GM23338 (cell line): Measurements from ENCODE around the gene NDRG2. TPM values are rescaled to one million over a fixed set of nuclear protein-coding genes. Genes with fewer than 3 reads are reported as not detected.
A peak's percentile ranks its signal among the peaks of the same experiment; 100 is the strongest.

ENCODE experiments used
- ATAC-seq: fragments of 200-7000 bp; cut with Tn5 transposase; 3 replicates; pipeline ENCODE4 v1.9.1; 2020
- DNase-seq: peaks from one replicate; pipeline ENCODE4 v3.0.0-alpha.2; 2015; ENCODE audit warnings: low spot score
- H2AFZ ChIP-seq: fragments of 200-600 bp; sonication (generic); 2 replicates; pipeline ENCODE4 v1.8.0; 2016; ENCODE audit warnings: antibody characterized with exemption, mild to moderate bottlenecking, moderate library complexity
- H3F3A ChIP-seq: fragments of 200-600 bp; sonication (generic); replicated peaks from 2 replicates; pipeline ENCODE4 v1.8.0; 2017; ENCODE audit warnings: antibody characterized with exemption, mixed run types, low read depth
- H3K27ac ChIP-seq: fragments of 200-600 bp; sonication (generic); 2 replicates; pipeline ENCODE4 v1.6.1; 2016; ENCODE audit warnings: low read depth
- H3K27me3 ChIP-seq: fragments of 200-600 bp; sonication (generic); 2 replicates; pipeline ENCODE4 v1.8.0; 2016; ENCODE audit warnings: mild to moderate bottlenecking, mixed run types, moderate library complexity; ENCODE audit not compliant: insufficient read depth
- H3K36me3 ChIP-seq: fragments of 200-600 bp; sonication (generic); 2 replicates; pipeline ENCODE4 v1.8.0; 2016; ENCODE audit warnings: mild to moderate bottlenecking; ENCODE audit not compliant: insufficient read depth
- H3K4me1 ChIP-seq: fragments of 200-600 bp; sonication (generic); 2 replicates; pipeline ENCODE4 v1.8.0; 2016; ENCODE audit warnings: mild to moderate bottlenecking, moderate library complexity; ENCODE audit not compliant: insufficient read depth
- H3K4me2 ChIP-seq: fragments of 200-600 bp; sonication (generic); 2 replicates; pipeline ENCODE4 v1.7.1; 2017; ENCODE audit warnings: mixed run types
- H3K4me3 ChIP-seq: fragments of 200-600 bp; sonication (generic); 2 replicates; pipeline ENCODE4 v1.6.1; 2016; ENCODE audit warnings: mixed run types
- H3K79me2 ChIP-seq: fragments of 200-600 bp; sonication (generic); replicated peaks from 2 replicates; pipeline ENCODE4 v1.8.0; 2017; ENCODE audit warnings: mild to moderate bottlenecking; ENCODE audit not compliant: insufficient read depth
- H3K9me2 ChIP-seq: fragments of 200-600 bp; sonication (generic); 2 replicates; pipeline ENCODE4 v1.8.0; 2017; ENCODE audit not compliant: insufficient read depth
- H4K20me1 ChIP-seq: fragments of 200-600 bp; sonication (generic); replicated peaks from 2 replicates; pipeline ENCODE4 v1.8.0; 2017; ENCODE audit warnings: mild to moderate bottlenecking; ENCODE audit not compliant: insufficient read depth
- H3K27ac Mint-ChIP-seq: 2 replicates; pipeline ENCODE4 v1.8.0; 2020; ENCODE audit warnings: inconsistent platforms, mild to moderate bottlenecking, moderate library complexity, mixed read lengths
- H3K27me3 Mint-ChIP-seq: 3 replicates; pipeline ENCODE4 v1.8.0; 2022; ENCODE audit warnings: low read depth, mild to moderate bottlenecking, moderate library complexity, mixed read lengths, inconsistent platforms; ENCODE audit not compliant: insufficient read depth, poor library complexity
- H3K36me3 Mint-ChIP-seq: 3 replicates; pipeline ENCODE4 v1.8.0; 2021; ENCODE audit warnings: low read depth, mild to moderate bottlenecking, inconsistent platforms, moderate library complexity, mixed read lengths
- H3K4me1 Mint-ChIP-seq: 3 replicates; pipeline ENCODE4 v1.8.0; 2020; ENCODE audit warnings: mild to moderate bottlenecking, inconsistent platforms, mixed read lengths
- H3K4me3 Mint-ChIP-seq: 3 replicates; pipeline ENCODE4 v1.8.0; 2021; ENCODE audit warnings: moderate library complexity, mild to moderate bottlenecking, inconsistent platforms, mixed read lengths
- H3K9me3 Mint-ChIP-seq: 3 replicates; pipeline ENCODE4 v1.8.0; 2020; ENCODE audit warnings: moderate library complexity, mild to moderate bottlenecking, inconsistent platforms, mixed read lengths
- EZH2 ChIP-seq: fragments of 200-600 bp; sonication (generic); IDR thresholded peaks from one replicate; pipeline ENCODE4 v1.8.0; 2017; ENCODE audit warnings: antibody characterized with exemption, mild to moderate bottlenecking, low read depth; ENCODE audit not compliant: unreplicated experiment
- ZNF462 ChIP-seq: fragments of 250-450 bp; sonication (Bioruptor Pico); IDR thresholded peaks from 2 replicates; pipeline ENCODE4 v1.5.0; 2020; ENCODE audit warnings: mild to moderate bottlenecking, moderate library complexity
- polyA plus RNA-seq: library from polyadenylated mRNA; unstranded; fragments of >200 nt; fragmentation: Nextera tagmentation; extraction: Ambion mirVana; gene quantifications from 2 replicates; pipeline ENCODE4 v1.2.1, GENCODE V29; 2016
- total RNA-seq: library from RNA; depleted of rRNA; stranded (reverse); fragments of >200 nt; shearing (Covaris generic); gene quantifications from 2 replicates; pipeline ENCODE4 v1.2.3, GENCODE V29; 2014

The NDRG2 gene
- total and polyA plus RNA-seq, 2 experiments from 2014 or later, result 8.8 to 20.6 TPM

GRCh38 chr14:21023817-21024584 is 860 bp downstream of the NDRG2 start:
- Histone ChIP-seq H2AFZ (peak overlapping the region; percentile 95; the same call in 1 of the 2 replicates), H4K20me1 (no peaks in the 10 kb centered on the region), H3K4me1 (peaks cover 31% of the 10 kb centered on the region), H3K4me2 (peak overlapping the region; percentile 97), H3K27ac (no peak overlapping the region), H3F3A (peaks cover 7% of the 10 kb centered on the region; the same call in 1 of the 2 replicates), H3K36me3 (no peaks in the 10 kb centered on the region), H3K79me2 (no peaks in the 10 kb centered on the region; the same call in 1 of the 2 replicates), H3K4me3 (peak overlapping the region; percentile 70), H3K9me2 (no peaks in the 10 kb centered on the region), H3K27me3 (peaks cover 30% of the 10 kb centered on the region)
- Mint-ChIP-seq H3K4me1 (peaks cover 39% of the 10 kb centered on the region), H3K36me3 (peaks cover 19% of the 10 kb centered on the region), H3K9me3 (no peaks in the 10 kb centered on the region; the same call in 2 of the 3 replicates), H3K27me3 (peaks cover 31% of the 10 kb centered on the region), H3K27ac (no peak overlapping the region), H3K4me3 (peak overlapping the region; percentile 91)
- no peak for TF ChIP-seq EZH2
- DNase-seq (peak; percentile 44), ATAC-seq (peak; percentile 6)

GRCh38 chr14:21023174-21023573 is 1.7 kb downstream of the NDRG2 start:
- Histone ChIP-seq H3K27ac (no peak overlapping the region), H3K9me2 (no peaks in the 10 kb centered on the region), H3K4me2 (peak overlapping the region; percentile 97; the same call in 1 of the 2 replicates), H2AFZ (no peak overlapping the region), H3K79me2 (no peaks in the 10 kb centered on the region; the same call in 1 of the 2 replicates), H3K36me3 (no peaks in the 10 kb centered on the region), H4K20me1 (no peaks in the 10 kb centered on the region), H3F3A (peaks cover 7% of the 10 kb centered on the region; the same call in 1 of the 2 replicates), H3K27me3 (peaks cover 30% of the 10 kb centered on the region), H3K4me1 (peaks cover 31% of the 10 kb centered on the region), H3K4me3 (no peak overlapping the region)
- Mint-ChIP-seq H3K4me3 (no peak overlapping the region; the same call in 2 of the 3 replicates), H3K9me3 (no peaks in the 10 kb centered on the region; the same call in 2 of the 3 replicates), H3K4me1 (peaks cover 39% of the 10 kb centered on the region), H3K27ac (no peak overlapping the region), H3K27me3 (peaks cover 31% of the 10 kb centered on the region), H3K36me3 (peaks cover 19% of the 10 kb centered on the region)
- ATAC-seq (no peak), DNase-seq (no peak)
- TF ChIP-seq ZNF462, result no peak
